Large intestine (tissue), 3 donors: ENCODE results near the gene RRP1B. TPM values are rescaled to one million over a fixed set of nuclear protein-coding genes. Genes with fewer than 3 reads are reported as not detected.

Source experiments
- DNase-seq, 2 donors: peaks; one replicate each; pipeline versions ENCODE4 v3.0.0 to v3.0.0-alpha.2; 2013
- H3K27ac ChIP-seq: one replicate; pipeline ENCODE4 v1.5.1; 2013; ENCODE audit warnings: low read length
- H3K27me3 ChIP-seq: 2 replicates; pipeline ENCODE4 v1.6.1; 2013; ENCODE audit warnings: low read length; ENCODE audit not compliant: control insufficient read depth, insufficient read depth
- H3K36me3 ChIP-seq: 2 replicates; pipeline ENCODE4 v1.6.1; 2013; ENCODE audit warnings: low read length; ENCODE audit not compliant: control insufficient read depth, insufficient read depth
- H3K4me1 ChIP-seq: one replicate; pipeline ENCODE4 v1.6.1; 2013; ENCODE audit warnings: low read length; ENCODE audit not compliant: control insufficient read depth, insufficient read depth
- H3K4me3 ChIP-seq: one replicate; pipeline ENCODE4 v1.5.1; 2013; ENCODE audit warnings: low read length
- H3K9me3 ChIP-seq: one replicate; pipeline ENCODE4 v1.6.1; 2013; ENCODE audit warnings: mild to moderate bottlenecking, low read depth, low read length, moderate library complexity; ENCODE audit not compliant: control insufficient read depth
- WGBS: methylation state at CpG from one replicate; pipeline ENCODE4 v1.1.5; 2013; ENCODE audit warnings: low lambda C conversion rate; ENCODE audit not compliant: insufficient coverage; 5-methylcytosine and 5-hydroxymethylcytosine counted together
- polyA plus RNA-seq: library from polyadenylated mRNA; unstranded; fragments of 120-200 nt; gene quantifications from one replicate; pipeline ENCODE4 v1.2.1, GENCODE V29; 2013

Gene RRP1B
- polyA plus RNA-seq, 1 donor: 21.1 TPM

DNA sequence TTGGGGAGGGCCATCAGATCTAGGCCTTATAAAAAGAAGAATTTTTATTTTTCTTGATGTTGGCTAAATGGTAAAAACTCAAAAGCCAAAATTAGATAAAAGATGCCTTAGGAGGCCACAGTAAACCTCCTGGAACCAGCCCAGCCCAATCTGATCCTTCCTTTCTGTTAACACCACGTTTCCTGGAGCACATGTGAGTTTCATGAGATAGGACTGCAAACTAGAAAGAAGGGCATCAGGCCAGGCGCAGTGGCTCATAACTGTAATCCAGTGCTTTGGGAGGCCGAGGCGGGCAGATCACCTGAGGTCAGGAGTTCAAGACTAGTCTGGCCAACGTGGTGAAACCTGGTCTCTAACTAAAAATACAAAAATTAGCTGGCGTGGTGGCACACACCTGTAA is 6.7 kb upstream of the RRP1B start:
- H3K4me1 ChIP-seq: no peaks in the 10 kb centered on the region
- H3K27ac ChIP-seq: no peak overlapping the region
- H3K9me3 ChIP-seq: peaks cover 1% of the 10 kb centered on the region
- no peak overlapping the region for H3K4me3 ChIP-seq
- H3K27me3 ChIP-seq: no peaks in the 10 kb centered on the region
- H3K36me3 ChIP-seq: no peaks in the 10 kb centered on the region
- DNase-seq: no peak
- WGBS: no CpG with 5 or more reads among the region's 6 CpGs

DNA sequence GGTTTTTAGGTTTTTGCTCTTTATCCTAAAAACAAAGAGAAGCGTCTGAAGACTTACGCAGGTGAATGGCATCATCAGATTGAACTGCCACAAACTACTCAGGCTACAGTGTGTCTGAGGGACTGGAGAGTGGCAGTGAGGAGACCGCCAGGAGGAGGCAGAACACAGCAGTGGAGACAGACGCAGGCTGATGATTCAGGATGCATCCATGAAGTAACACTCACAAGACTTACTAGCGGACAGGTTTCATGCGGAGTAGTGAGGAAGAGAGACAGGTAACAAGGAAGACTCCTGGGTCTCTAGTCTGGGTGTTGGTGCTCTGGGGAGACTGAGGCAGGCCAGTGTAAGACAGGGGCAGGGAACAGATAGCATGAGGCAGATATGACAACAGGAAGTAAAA is 5.7 kb upstream of the RRP1B start:
- peaks cover 11% of the 10 kb centered on the region for H3K9me3 ChIP-seq
- no peak overlapping the region for H3K27ac ChIP-seq
- no peaks in the 10 kb centered on the region for H3K4me1 ChIP-seq
- H3K27me3 ChIP-seq: no peaks in the 10 kb centered on the region
- no peak overlapping the region for H3K4me3 ChIP-seq
- H3K36me3 ChIP-seq: no peaks in the 10 kb centered on the region
- no peak for DNase-seq
- no CpG with 5 or more reads among the region's 6 CpGs for WGBS

DNA sequence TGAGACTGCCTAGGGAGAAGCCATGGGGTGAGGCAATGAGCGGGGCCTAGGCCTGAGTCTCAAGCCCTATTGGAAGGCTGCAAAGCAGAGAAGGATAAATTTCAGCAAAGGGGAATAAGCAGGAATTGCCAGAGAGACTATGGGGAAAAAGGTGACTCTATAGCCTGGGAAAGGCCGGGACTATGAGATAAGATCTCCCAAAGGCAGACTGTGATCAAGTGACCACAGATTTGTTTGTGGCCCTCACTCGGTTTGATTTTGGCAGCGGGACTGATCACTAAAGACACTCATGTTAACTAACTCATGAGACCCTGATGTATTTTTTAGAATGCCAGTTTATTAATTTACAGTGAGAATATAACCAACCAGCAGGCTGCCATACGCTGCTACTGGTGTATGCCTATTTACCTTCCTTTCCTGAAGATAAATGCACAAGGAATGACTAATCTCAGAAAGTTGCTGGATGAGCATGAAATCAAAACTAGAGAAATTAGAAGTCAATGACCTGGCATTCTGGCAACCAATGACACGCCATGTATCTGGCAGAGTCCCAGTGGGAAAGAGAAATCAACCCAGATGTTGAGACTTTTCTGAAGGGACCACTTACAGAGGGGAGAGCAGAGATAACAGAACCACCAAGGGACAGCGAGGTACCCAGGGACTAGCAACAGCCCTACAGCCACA is 4.4 kb upstream of the RRP1B start:
- Histone ChIP-seq H3K27ac (no peak overlapping the region), H3K36me3 (no peaks in the 10 kb centered on the region), H3K4me3 (no peak overlapping the region), H3K9me3 (peaks cover 13% of the 10 kb centered on the region), H3K4me1 (peaks cover 5% of the 10 kb centered on the region), H3K27me3 (no peaks in the 10 kb centered on the region)
- DNase-seq: no peak
- WGBS: no CpG with 5 or more reads among the region's 7 CpGs

DNA sequence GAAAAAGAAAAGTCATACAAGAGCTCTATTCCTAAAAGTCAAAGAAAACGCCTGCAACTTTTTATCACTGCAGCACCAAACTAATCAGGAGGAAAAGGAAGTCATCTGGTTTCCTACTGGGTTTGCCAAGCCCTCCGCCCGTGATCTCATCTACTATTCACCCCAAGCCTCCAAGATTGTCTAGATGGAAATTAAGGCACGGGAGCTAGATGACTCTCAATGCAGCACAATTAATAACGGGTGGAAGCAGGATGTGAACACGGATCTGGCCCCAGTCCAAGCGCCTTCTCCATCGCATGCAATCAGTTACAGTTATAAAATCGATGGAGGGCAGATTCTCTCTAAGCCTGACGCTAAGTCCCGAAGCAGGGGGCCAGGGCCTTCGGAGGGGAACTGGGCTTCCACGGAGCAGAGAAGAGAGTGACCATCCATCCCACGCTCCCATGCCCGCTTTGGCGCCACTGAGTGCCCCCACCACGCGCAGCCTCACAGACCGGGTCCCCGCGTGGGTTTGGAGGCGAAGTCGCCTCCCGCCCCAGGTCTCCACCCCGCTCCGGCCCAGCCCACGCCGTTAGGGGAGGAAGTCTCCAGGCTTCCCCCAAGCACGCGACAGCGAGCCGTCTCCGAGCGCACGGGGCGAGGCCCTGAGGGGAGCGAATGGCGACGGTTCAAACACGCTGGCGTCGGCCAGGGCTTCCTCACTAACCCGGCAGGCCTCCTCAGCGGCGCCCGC is 1.8 kb upstream of the RRP1B start:
- Histone ChIP-seq H3K27me3 (no peaks in the 10 kb centered on the region), H3K9me3 (peaks cover 13% of the 10 kb centered on the region), H3K27ac (no peak overlapping the region), H3K4me3 (no peak overlapping the region), H3K4me1 (peaks cover 10% of the 10 kb centered on the region), H3K36me3 (peaks cover 4% of the 10 kb centered on the region)
- WGBS: no CpG with 5 or more reads among the region's 46 CpGs
- no peak for DNase-seq

DNA sequence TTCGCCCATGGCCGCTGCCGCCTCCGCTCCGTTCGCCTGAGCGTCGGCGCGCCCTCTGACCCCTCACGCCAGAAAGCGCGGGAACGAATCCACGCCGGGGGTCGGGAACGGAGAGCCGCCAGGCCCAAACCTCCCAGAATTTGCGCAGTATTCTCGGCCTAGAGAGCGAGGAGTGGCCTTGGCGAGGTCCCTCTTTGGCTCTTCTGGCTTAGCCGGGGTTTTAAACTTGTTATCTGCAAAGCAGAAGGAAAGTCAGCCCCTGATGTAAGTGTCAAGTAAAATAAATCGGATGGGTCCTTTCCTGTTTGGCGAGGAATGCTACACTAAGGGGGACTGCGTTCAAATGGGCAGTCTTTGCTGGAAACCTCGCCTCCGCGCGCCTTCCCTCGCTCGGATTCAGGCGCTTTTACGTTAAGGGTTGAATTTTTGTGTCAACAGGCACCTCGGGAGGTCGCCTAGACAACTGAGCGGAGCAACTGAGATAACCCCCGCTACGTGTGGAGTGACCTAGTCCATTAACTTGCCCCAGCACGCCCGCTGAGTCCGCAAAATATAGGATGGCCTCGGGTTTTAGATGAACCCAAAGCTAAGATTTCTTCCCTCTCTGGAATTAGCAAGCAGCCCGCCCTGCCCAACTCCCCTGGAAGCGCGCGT is 1.1 kb upstream of the RRP1B start:
- WGBS: no CpG with 5 or more reads among the region's 48 CpGs

DNA sequence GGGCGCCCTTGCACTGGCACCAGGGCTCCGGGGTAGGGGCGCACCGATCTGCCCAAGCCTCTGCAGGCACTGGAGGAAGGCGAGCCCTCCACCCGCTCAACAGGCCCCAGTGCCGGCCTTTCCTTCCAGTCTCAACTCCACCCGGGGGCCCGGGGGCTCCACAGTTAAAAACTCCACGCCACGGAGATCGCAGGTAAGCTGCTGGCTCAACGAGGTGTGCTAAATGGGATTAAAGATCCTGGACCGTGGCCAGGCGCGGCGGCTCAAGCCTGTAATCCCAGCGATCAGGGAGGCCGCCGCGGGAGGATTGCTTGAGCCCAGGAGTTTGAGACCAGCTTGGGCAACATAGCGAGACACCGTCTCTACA is 608 bp upstream of the RRP1B start:
- Histone ChIP-seq H3K4me3 (peak overlapping the region; percentile 42), H3K27me3 (no peaks in the 10 kb centered on the region), H3K9me3 (peaks cover 13% of the 10 kb centered on the region), H3K4me1 (peaks cover 10% of the 10 kb centered on the region), H3K27ac (peak overlapping the region; percentile 69), H3K36me3 (peaks cover 7% of the 10 kb centered on the region)
- DNase-seq: peak in 1 of 2 donors; percentile 12
- WGBS: no CpG with 5 or more reads among the region's 23 CpGs

More for the DNA sequence above, 1.1 kb upstream of the RRP1B start:
- H3K27me3 ChIP-seq: no peaks in the 10 kb centered on the region
- H3K27ac ChIP-seq: no peak overlapping the region
- peaks cover 10% of the 10 kb centered on the region for H3K4me1 ChIP-seq
- peaks cover 7% of the 10 kb centered on the region for H3K36me3 ChIP-seq
- no peak overlapping the region for H3K4me3 ChIP-seq
- DNase-seq: no peak
- peaks cover 13% of the 10 kb centered on the region for H3K9me3 ChIP-seq

DNA sequence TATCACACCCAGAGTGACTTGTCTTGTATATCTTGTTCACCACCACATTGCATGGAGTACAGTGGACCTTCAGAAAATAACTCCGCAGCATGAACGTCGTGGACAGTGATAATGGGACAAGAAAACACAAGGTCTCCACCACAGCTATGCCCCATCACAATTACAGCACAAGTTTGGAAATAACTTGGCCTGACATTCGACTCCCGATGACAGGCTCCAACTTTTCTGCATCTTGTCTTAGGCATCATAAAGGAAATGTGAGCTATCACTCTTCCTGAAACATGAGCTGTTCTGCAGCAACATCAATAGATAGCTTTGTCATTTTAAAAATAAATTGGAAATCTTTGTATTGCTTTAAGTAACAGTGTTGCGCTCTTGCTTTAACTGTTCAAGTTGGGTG is 2.9 kb downstream of the RRP1B start:
- H3K4me3 ChIP-seq: no peak overlapping the region
- H3K9me3 ChIP-seq: peaks cover 13% of the 10 kb centered on the region
- WGBS: no CpG with 5 or more reads among the region's 6 CpGs
- peaks cover 17% of the 10 kb centered on the region for H3K36me3 ChIP-seq
- no peak for DNase-seq
- no peak overlapping the region for H3K27ac ChIP-seq
- peaks cover 10% of the 10 kb centered on the region for H3K4me1 ChIP-seq
- no peaks in the 10 kb centered on the region for H3K27me3 ChIP-seq

DNA sequence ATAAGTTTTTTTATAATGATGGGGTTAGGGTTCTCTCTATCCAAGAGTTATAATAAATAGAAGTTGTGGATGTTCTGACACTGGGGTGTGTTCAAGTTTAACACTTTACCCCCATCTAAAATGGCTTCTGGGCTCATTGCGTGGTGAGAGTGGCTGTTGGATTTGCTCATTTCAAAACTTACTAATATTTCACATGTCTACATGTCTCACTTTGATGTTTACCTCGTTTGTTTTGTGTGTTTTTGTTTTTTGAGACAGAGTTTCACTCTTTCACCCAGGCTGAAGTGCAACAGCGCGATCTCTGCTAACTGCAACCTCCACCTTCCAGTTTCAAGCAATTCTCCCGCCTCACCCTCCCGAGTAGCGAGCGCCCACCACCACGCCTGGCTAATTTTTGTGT is 3.7 kb downstream of the RRP1B start:
- Histone ChIP-seq H3K36me3 (peaks cover 17% of the 10 kb centered on the region), H3K4me3 (no peak overlapping the region), H3K4me1 (peaks cover 10% of the 10 kb centered on the region), H3K27ac (no peak overlapping the region), H3K27me3 (no peaks in the 10 kb centered on the region), H3K9me3 (peaks cover 7% of the 10 kb centered on the region)
- DNase-seq: no peak
- 80% methylated on average over 1 of the region's 9 CpGs for WGBS

DNA sequence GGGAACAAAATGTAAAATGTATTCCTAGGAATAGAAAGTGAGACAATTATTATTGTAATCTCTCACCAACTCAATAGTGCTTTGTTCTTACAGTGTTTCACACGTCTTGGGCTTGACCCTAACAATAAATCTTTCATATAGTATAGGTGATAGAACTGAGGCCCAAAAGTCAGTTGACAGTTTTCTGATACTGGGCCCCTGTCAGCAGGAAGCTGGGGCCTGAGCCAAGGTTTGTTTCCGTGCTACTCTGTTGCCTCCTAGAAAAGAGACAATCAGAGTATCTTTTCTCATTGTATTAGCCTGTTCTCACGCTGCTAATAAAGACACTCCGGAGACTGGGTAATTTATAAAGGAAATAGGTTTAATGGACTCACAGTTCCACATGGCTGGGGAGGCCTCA is 5.0 kb downstream of the RRP1B start:
- no peak overlapping the region for H3K4me3 ChIP-seq
- no peaks in the 10 kb centered on the region for H3K27me3 ChIP-seq
- peaks cover 5% of the 10 kb centered on the region for H3K4me1 ChIP-seq
- H3K36me3 ChIP-seq: peaks cover 17% of the 10 kb centered on the region
- 50% methylated on average over 2 of the region's 4 CpGs for WGBS
- no peak overlapping the region for H3K27ac ChIP-seq
- no peaks in the 10 kb centered on the region for H3K9me3 ChIP-seq
- no peak for DNase-seq

DNA sequence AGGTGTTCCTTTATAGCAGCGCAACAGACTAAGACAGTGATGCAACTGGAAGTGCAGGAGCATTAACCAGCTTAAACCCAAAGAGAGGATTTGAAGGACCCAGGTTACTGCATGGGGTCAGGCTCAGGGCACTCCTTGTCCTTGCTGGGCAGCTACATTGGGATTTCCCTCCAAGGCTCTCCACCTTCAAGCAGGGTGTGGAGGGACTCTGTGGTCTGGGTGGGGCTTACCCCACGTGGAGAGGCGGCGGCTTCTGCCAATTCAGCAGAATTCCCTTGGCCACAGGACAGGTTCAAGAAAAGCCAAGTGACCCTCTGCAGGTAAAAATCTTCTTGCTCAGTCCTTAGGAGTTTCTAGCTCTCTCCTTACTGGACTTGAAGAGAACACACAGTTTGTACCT is 6.5 kb downstream of the RRP1B start:
- DNase-seq: no peak
- H3K36me3 ChIP-seq: peaks cover 24% of the 10 kb centered on the region
- no peak overlapping the region for H3K4me3 ChIP-seq
- H3K9me3 ChIP-seq: no peaks in the 10 kb centered on the region
- no peaks in the 10 kb centered on the region for H3K27me3 ChIP-seq
- H3K4me1 ChIP-seq: no peaks in the 10 kb centered on the region
- H3K27ac ChIP-seq: no peak overlapping the region
- WGBS: no CpG with 5 or more reads among the region's 4 CpGs
